Fibroblast of peridontal ligament (primary cell): ENCODE results near the gene GLB1L2.
"Not testable (repeated sequence)": the region's sequence is repeated elsewhere in the genome, so short reads cannot be mapped to it uniquely, and the experiment has no call there.

Experiments used
- DNase-seq: peaks from one replicate; pipeline ENCODE4 v3.0.0-alpha.2; 2010; ENCODE audit errors: extremely low read depth

Gene GLB1L2

GRCh38 chr11:134328433-134328832 is 3.4 kb upstream of the GLB1L2 start:
- DNase-seq: no peak

DNA sequence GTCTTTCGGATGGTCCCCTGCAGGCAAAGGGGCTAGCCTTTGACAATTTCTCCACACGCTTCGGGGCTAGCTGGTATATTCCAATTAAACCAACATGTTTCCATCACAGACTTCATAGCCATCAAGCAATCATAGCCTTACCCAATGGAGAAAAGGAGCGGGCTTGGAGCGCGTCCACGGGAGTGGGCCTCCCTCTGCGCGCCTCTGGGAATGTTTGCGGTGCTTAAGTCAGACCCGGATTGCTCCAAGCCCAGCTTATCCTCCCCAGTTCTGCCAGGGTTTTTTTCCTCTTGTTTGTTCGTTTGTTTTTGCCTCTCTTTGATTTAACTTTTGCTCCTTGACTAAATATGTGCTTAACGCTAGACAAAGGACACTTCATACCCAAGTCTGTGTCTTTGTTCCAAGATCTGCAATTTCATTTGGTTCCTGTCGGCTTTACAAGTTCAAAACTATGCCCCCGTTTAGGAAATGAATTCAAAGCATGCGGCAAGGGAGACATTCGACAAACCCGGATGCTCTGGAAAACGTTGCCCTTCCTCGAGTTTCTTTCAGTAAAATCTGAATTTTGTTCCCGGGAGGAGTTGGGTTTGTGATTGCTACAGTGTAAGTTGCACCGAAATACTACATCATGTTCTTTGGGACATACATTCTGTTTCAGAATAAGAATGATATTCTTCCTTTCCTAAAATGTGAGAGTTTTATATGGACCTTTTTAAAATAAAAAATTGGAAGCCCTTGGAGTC is 1.0 kb upstream of the GLB1L2 start:
- no peak for DNase-seq

GRCh38 chr11:134332189-134332631 is 422 bp downstream of the GLB1L2 start:
- DNase-seq: no peak

GRCh38 chr11:134332782-134333181 is 994 bp downstream of the GLB1L2 start:
- no peak for DNase-seq

DNA sequence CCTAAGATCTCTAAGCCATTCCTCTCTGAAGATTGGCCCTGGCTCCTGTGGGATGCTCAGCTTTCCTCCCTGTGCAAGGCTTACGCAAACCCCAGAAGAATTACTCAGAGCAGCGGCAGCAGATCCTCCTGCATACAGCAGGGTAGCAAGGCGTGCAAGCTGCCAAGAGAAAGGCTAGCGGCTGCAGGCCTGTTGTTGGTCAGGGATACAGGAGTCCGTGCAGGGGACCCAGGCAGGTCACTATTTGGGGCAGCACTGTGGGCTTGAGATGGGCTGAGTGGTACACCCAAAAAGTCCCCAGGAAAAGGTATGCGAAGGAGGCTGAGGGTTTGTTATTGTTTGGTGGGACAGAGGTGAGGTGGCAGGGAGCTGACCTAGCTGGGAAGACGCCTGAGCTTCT is 1.5 kb downstream of the GLB1L2 start:
- no peak for DNase-seq

- no peak for DNase-seq
Measured at GRCh38 chr11:134333946-134334345, 2.2 kb downstream of the GLB1L2 start.

GRCh38 chr11:134334796-134335571 is 3.2 kb downstream of the GLB1L2 start:
- no peak for DNase-seq

GRCh38 chr11:134337051-134337450 is 5.3 kb downstream of the GLB1L2 start:
- DNase-seq: no peak

GRCh38 chr11:134338068-134338467 is 6.3 kb downstream of the GLB1L2 start:
- no peak for DNase-seq

DNA sequence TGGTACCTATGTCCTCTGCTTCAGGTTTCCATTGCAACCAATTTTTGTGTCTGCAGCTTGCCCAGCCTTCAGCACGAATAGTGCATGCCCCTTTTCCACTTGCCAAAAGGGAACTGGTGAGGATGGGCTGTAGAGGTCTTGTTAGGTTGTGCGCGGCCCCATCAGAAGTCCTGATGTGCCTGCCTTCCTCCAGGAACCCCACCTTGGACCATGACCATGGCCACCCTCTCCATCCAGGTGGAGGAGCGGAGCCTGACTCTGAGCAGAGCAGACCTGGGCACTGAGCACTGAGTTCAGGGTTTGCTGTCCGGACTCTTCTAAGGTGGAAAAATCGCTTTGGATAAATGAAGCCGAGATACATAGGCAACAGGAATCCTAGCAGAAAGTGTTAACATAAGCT is 6.9 kb downstream of the GLB1L2 start:
- no peak for DNase-seq

DNA sequence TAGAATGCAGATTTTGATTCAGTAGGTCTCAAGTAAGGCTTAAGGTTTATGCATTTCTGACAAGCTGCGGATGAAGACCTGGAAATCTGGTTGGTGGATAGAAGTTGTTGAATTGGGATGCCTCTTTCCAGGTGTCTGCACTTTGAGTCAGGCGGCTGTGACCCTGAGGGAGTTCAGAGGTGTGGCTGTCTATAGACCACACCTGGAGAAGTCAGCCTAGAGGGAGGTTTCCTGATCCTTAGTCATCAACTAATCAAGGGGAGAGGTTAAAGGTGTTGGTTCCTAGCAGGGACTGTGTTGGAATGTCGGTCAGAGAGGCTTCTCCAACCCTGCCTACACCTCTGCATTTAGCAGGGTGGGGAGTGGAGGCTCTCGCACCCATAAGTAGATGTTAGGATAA is 8.0 kb downstream of the GLB1L2 start:
- DNase-seq: no peak

DNA sequence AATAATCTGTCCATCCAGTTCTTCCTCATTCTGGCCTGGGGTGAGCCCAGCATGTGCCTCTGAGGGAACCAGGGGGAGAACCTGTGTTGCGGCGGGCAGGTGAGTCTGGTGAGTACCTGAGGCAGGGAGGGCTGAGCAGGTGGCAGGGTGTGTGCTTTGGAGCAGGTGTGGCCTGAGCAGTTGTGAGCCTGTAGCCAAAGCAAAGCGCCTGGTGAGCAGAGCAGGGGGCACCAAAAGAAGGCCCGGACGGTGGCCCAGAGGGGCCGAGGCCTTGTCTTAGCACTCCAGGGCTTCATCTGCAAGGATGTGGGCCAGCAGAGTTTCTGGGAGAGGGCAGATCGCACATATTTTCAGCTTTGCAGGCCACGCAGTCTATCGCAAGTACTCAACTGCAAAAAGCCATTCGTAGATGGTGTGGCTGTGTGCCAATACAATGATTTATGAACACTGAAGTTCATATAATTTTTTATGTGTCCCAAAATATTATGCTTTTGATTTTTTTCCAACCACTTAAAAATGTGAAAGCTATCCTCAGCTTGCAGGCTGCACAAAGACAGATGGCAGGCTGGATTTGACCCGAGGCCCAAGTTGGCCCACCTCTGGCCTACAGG is 8.7 kb downstream of the GLB1L2 start:
- no peak for DNase-seq

DNA sequence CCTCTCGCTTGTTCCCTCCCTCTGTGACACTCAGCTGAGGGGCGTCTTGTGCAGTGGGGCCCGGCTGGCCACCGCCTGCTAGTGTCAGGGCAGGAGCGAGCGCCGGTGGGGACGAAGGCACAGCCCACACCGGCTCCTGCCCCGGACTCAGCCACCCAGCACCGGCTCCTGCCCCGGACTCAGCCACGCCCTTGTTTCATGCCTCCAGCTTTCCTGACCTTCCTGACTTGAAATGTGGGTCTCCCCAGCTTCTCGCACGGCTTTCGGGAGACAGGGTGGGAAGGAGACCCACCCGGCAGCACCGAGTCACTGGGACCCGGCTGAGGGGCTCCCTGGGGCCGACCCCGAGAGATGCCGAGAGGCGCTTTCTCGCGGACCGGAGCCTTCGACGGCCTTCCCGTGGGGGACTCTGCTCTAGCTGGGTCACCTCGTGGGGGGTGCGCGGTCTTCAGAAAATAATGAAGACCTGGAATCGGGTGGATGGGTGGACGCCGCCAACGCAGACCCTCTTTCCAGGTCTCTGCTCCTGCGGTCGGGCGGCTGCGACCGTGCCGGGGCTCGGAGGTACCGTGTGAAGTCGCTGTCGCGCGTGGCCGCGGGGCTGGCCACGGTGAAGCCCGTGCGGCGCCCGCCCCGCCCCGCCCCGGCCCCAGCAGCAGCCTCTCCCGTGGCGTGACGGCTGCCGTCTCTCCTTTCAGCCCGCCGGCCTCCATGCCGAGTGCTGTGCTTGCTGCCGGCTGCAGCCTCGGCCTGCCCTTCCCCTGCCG is 10.2 kb downstream of the GLB1L2 start:
- no peak for DNase-seq

GRCh38 chr11:134342572-134343340 is 11.0 kb downstream of the GLB1L2 start:
- no peak for DNase-seq

DNA sequence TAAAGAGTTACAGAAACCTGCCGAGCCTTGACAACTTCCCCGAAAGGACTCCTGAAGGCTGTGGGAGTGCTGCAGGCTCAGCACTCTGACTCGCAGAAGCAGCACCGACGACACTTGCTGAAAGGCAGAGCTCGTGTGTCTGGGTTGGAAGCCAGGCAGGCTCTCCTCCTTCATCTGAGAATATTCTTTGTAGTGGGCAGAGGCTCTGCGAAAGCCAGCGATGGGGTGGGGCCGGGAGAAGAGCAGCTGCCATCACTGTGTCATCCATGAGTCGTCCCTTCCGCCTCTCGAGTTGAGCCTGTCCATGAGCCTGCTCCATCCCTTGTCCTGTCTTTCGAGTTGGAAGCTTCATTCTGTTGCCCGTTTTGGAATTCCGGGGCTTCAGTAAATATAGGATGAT is 11.9 kb downstream of the GLB1L2 start:
- no peak for DNase-seq

DNA sequence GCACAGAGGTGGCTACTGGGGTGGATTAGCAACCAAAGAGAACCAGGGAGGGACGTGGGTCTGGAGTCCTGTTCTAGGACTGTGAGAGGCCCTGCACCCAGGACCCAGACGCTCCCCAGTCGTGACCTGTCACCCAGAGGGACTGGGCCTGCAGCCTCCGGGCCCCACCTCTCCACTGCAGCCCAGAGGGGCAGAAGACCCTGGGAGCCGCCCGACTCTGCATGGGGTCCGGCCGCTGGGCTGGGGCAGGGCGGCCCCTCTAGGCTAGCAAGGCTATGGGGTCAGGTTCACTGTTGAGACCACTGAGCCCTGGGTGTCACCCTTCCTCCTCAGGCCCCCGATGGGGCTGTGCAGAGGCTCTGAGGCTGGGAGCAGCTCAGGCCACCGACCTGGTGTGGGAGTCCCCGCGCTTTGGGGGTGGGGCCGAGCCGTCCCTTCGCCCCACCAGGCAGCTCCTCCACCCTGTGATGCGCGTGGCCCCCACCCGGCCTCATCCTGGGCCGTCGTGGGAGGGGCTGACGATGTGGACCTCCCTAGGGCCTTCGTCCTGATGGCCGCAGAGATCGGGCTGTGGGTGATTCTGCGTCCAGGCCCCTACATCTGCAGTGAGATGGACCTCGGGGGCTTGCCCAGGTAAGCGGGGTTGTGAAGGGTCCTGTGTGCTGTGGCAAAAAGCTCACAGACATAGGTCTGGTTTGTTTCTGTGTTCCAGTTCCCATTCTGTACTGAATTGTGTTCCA is 12.9 kb downstream of the GLB1L2 start:
- DNase-seq: not testable (repeated sequence)

- no peak for DNase-seq
Measured at GRCh38 chr11:134345237-134345550, 13.4 kb downstream of the GLB1L2 start.

GRCh38 chr11:134346101-134346975 is 14.6 kb downstream of the GLB1L2 start:
- no peak for DNase-seq

- DNase-seq: no peak
Measured at GRCh38 chr11:134346976-134347350, 15.2 kb downstream of the GLB1L2 start.

DNA sequence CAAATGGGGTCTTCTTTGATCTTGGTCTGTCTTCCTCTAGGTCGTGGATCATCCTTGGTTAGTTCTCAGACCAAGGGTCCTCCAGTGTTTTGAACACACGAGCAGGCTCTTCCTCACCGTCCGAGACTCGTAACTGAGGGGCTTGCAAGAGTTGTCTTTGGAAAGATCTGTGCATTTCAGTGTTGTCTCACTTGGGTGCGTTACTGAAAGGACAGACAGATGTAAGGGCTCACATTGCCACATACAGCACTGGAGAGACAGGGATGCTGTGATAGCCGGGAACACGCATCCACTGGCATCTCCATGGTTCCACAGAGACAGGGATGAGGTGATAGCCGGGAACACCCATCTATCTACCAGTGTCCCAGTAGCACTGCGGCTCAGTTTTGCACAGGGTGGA is 15.7 kb downstream of the GLB1L2 start:
- no peak for DNase-seq
